Fibroblast of pulmonary artery (primary cell): ENCODE measurements around the gene SLC7A6OS.

Experiments
- DNase-seq: peaks from one replicate; pipeline ENCODE4 v3.0.0-alpha.2; 2010; ENCODE audit warnings: low read depth
- H3K4me3 ChIP-seq: replicated peaks from 2 replicates; pipeline ENCODE4 v1.5.1; 2011; ENCODE audit warnings: low read depth, mild to moderate bottlenecking, control low read depth, low read length, moderate library complexity
- CTCF ChIP-seq: IDR thresholded peaks from 2 replicates; pipeline ENCODE4 v1.5.1; 2011; ENCODE audit warnings: mild to moderate bottlenecking, control low read depth, low read length, inconsistent platforms; ENCODE audit errors: missing control alignments

Gene SLC7A6OS

GRCh38 chr16:68350813-68351350 is 40.1 kb upstream of the SLC7A6OS start:
- no peak for DNase-seq
- H3K4me3 ChIP-seq, result no peak overlapping the region
- TF ChIP-seq CTCF, result no peak

GRCh38 chr16:68349838-68350410 is 39.2 kb upstream of the SLC7A6OS start:
- DNase-seq, result no peak
- TF ChIP-seq CTCF, result no peak

GRCh38 chr16:68348639-68349445 is 38.1 kb upstream of the SLC7A6OS start:
- DNase-seq, result no peak
- no peak for TF ChIP-seq CTCF
- no peak overlapping the region for H3K4me3 ChIP-seq

More at GRCh38 chr16:68349838-68350410, 39.2 kb upstream of the SLC7A6OS start:
- H3K4me3 ChIP-seq, result no peak overlapping the region

GRCh38 chr16:68347605-68348004 is 36.9 kb upstream of the SLC7A6OS start:
- no peak for TF ChIP-seq CTCF
- DNase-seq, result no peak
- no peak overlapping the region for H3K4me3 ChIP-seq

GRCh38 chr16:68346892-68347480 is 36.2 kb upstream of the SLC7A6OS start:
- DNase-seq, result no peak
- TF ChIP-seq CTCF, result no peak
- no peak overlapping the region for H3K4me3 ChIP-seq

GRCh38 chr16:68345958-68346635 is 35.4 kb upstream of the SLC7A6OS start:
- H3K4me3 ChIP-seq, result no peak overlapping the region
- no peak for DNase-seq
- no peak for TF ChIP-seq CTCF
